A673 (cell line): ENCODE data around the gene PEX5L. TPM values are rescaled to one million over a fixed set of nuclear protein-coding genes. Genes with fewer than 3 reads are reported as not detected.

ENCODE experiments used
- BruUV-seq: library from RNA; stranded (reverse); fragments of 400-500 nt; replicated peaks from 2 replicates; lab custom pipeline; 2021; lab: Mats Ljungman, UMichigan
- CTCF ChIA-PET: fragments of 300-600 bp; sonication (Branson Sonifier 250); formaldehyde crosslinking; loops from one replicate; lab custom pipeline; 2022; ENCODE audit warnings: antibody characterized with exemption; lab: Charles Lee
- POLR2A ChIA-PET: fragments of 300-600 bp; sonication (Branson Sonifier 250); formaldehyde crosslinking; loops from one replicate; lab custom pipeline; 2022; ENCODE audit warnings: antibody characterized with exemption; ENCODE audit not compliant: low non-redundant PET; lab: Charles Lee
- DNase-seq: peaks from one replicate; pipeline ENCODE4 v3.0.0-alpha.2; 2015; ENCODE audit warnings: low spot score
- H3K27ac ChIP-seq: fragments of 200-600 bp; sonication (generic); 2 replicates; pipeline ENCODE4 v1.5.1; 2016; ENCODE audit warnings: mixed run types, low read depth, mild to moderate bottlenecking, mixed read lengths, antibody characterized with exemption, low read length; ENCODE audit not compliant: poor library complexity, severe bottlenecking
- H3K27me3 ChIP-seq: fragments of 200-600 bp; sonication (generic); replicated peaks from 2 replicates; pipeline ENCODE4 v1.6.1; 2017; ENCODE audit warnings: mixed run types, low read depth, mild to moderate bottlenecking, mixed read lengths, antibody characterized with exemption, low read length; ENCODE audit not compliant: insufficient read depth, poor library complexity
- H3K36me3 ChIP-seq: fragments of 200-600 bp; sonication (generic); 2 replicates; pipeline ENCODE4 v1.6.1; 2016; ENCODE audit warnings: mixed run types, mild to moderate bottlenecking, mixed read lengths, antibody characterized with exemption, low read length; ENCODE audit not compliant: insufficient read depth, poor library complexity, severe bottlenecking
- H3K4me1 ChIP-seq: fragments of 200-600 bp; sonication (generic); 2 replicates; pipeline ENCODE4 v1.6.1; 2017; ENCODE audit warnings: mixed run types, mild to moderate bottlenecking, mixed read lengths, antibody characterized with exemption, low read length; ENCODE audit not compliant: insufficient read depth, poor library complexity, severe bottlenecking
- H3K4me3 ChIP-seq: fragments of 200-600 bp; sonication (generic); 2 replicates; pipeline ENCODE4 v1.5.1; 2016; ENCODE audit warnings: low read depth, mixed run types, mild to moderate bottlenecking, mixed read lengths, low read length; ENCODE audit not compliant: poor library complexity, severe bottlenecking
- H3K9me3 ChIP-seq: fragments of 200-600 bp; sonication (generic); 2 replicates; pipeline ENCODE4 v1.6.1; 2016; ENCODE audit warnings: mixed run types, low read depth, mild to moderate bottlenecking, mixed read lengths, antibody characterized with exemption, low read length; ENCODE audit not compliant: poor library complexity, severe bottlenecking
- CTCF ChIP-seq: fragments of 300-800, 200-600 bp; sonication (generic); conservative IDR thresholded peaks from 2 replicates; pipeline ENCODE4 v1.5.1; 2017; ENCODE audit warnings: low read depth, mild to moderate bottlenecking, antibody characterized with exemption, low read length, moderate library complexity, mixed read lengths
- EZH2 ChIP-seq: fragments of 200-600 bp; sonication (generic); IDR thresholded peaks from 2 replicates; pipeline ENCODE4 v1.6.1; 2017; ENCODE audit warnings: borderline replicate concordance, low read depth, mild to moderate bottlenecking, mixed read lengths, antibody characterized with exemption, low read length; ENCODE audit not compliant: poor library complexity, severe bottlenecking
- intact Hi-C: fragments of 100-400 bp; cut with micrococcal nuclease; formaldehyde crosslinking; loops from one replicate; pipeline ENCODE4 v1.10.0; 2022; ENCODE audit not compliant: unreplicated experiment
- total RNA-seq: library from RNA; stranded (reverse); gene quantifications from 2 replicates; pipeline ENCODE4 v1.2.3, GENCODE V29; 2021

Gene PEX5L
- total RNA-seq, 1 experiment from 2014 or later = not detected

GRCh38 chr3:179885950-179886349, 150.8 kb downstream of the PEX5L start:
- Histone ChIP-seq H3K27ac (no peak overlapping the region), H3K9me3 (no peaks in the 10 kb centered on the region), H3K4me1 (no peaks in the 10 kb centered on the region), H3K27me3 (no peaks in the 10 kb centered on the region), H3K36me3 (no peaks in the 10 kb centered on the region), H3K4me3 (no peak overlapping the region)
- intact Hi-C loops = no loop called here
- BruUV-seq = no TSS peak
- CTCF ChIA-PET = no interaction called here
- POLR2A ChIA-PET = no interaction called here
- TF ChIP-seq CTCF (no peak), EZH2 (no peak)
- DNase-seq = no peak

DNA sequence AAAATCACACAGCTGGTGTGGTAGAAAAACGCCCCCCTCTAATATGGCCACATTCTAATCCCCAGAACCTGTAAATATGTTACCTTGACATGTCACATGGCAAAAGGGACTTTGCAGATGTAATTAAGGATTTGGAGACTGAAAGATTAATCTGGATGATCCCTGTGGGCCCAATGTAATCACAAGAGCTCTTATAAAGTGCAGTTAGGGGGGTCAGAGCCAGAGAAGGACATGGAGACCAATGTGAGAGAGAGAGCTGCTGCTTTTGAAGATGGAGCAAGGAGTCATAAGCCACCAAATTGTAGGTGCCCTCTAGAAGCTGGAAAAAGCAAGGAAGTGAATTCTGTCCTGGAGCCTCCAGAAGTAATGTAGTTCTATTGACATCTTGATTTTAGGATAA, 152.6 kb downstream of the PEX5L start:
- DNase-seq = no peak
- POLR2A ChIA-PET = no interaction called here
- BruUV-seq = no TSS peak

GRCh38 chr3:179882292-179882691, 154.4 kb downstream of the PEX5L start:
- Histone ChIP-seq H3K36me3 (no peaks in the 10 kb centered on the region), H3K4me3 (no peak overlapping the region), H3K27ac (no peak overlapping the region), H3K9me3 (no peaks in the 10 kb centered on the region), H3K27me3 (peaks cover 5% of the 10 kb centered on the region), H3K4me1 (no peaks in the 10 kb centered on the region)
- intact Hi-C loops = no loop called here
- ChIA-PET POLR2A (interaction anchor here (0.6 kb wide), 1 partner anchor 12 kb away, joined by 9 read pairs; no protein-coding TSS in a partner anchor), CTCF (no interaction called here)
- no TSS peak for BruUV-seq
- no peak for DNase-seq
- TF ChIP-seq CTCF (no peak), EZH2 (no peak)

More for the DNA sequence above, 152.6 kb downstream of the PEX5L start:
- Histone ChIP-seq H3K4me1 (no peaks in the 10 kb centered on the region), H3K4me3 (no peak overlapping the region), H3K9me3 (no peaks in the 10 kb centered on the region), H3K36me3 (no peaks in the 10 kb centered on the region), H3K27me3 (no peaks in the 10 kb centered on the region), H3K27ac (no peak overlapping the region)
- intact Hi-C loops = no loop called here
- TF ChIP-seq EZH2 = no peak
- no peak for TF ChIP-seq CTCF
- CTCF ChIA-PET = no interaction called here
